Diencephalon (tissue), 1 donor: Measurements from ENCODE around the gene EZH1. TPM values are rescaled to one million over a fixed set of nuclear protein-coding genes. Genes with fewer than 3 reads are reported as not detected.

Source experiments
- small RNA-seq: library from RNA; depleted of rRNA; stranded (forward); fragments of <200 nt; gene quantifications from one replicate; pipeline ENCODE3, GENCODE V24; 2014
- total RNA-seq: library from RNA; depleted of rRNA; stranded (reverse); fragments of >200 nt; gene quantifications from one replicate; pipeline ENCODE4 v1.2.3, GENCODE V29; 2014

Gene EZH1
- total RNA-seq, result 35.5 TPM

GRCh38 chr17:42744806-42745617 is at the start of gene EZH1:
Gene EZH1 (minus strand): TSS chr17:42745040. CDS start chr17:42728941, 16,099 bp downstream.

GRCh38 chr17:42779936-42780850 is 35.4 kb upstream of the EZH1 start, which contains the start of gene WNK4:
Gene WNK4 (plus strand): TSS chr17:42780610. CDS start chr17:42780699, 89 bp downstream.

GRCh38 chr17:42773290-42774035 is 28.6 kb upstream of the EZH1 start, which contains the start of gene VPS25:
Gene VPS25 (plus strand): TSS chr17:42773449. CDS start chr17:42773476, 27 bp downstream.

GRCh38 chr17:42760652-42761581 is 16.1 kb upstream of the EZH1 start, which contains the start of gene RAMP2:
Gene RAMP2 (plus strand): TSS chr17:42761227. CDS start chr17:42761262, 35 bp downstream.

GRCh38 chr17:42681976-42682721 is 62.7 kb downstream of the EZH1 start, which contains the start of gene CNTNAP1:
Gene CNTNAP1 (plus strand): TSS chr17:42682531. CDS start chr17:42682830, 299 bp downstream.

GRCh38 chr17:42676424-42677011 is 68.3 kb downstream of the EZH1 start, which contains the start of gene PLEKHH3:
Gene PLEKHH3 (minus strand): TSS chr17:42676994. CDS start chr17:42676563, 431 bp downstream.

GRCh38 chr17:42659079-42659931 is 85.5 kb downstream of the EZH1 start, which contains the start of gene TUBG2:
Gene TUBG2 (plus strand): TSS chr17:42659284. CDS start chr17:42659504, 220 bp downstream.

Small RNAs within 50 kb of the gene (small RNA-seq; reads per million reads assigned to genes)
- gene HMGN2P15, result not detected
- 0.08 reads per million for gene MIR6780A

Other genes with a start within 250 kb of the EZH1 start
- 11.1 TPM for gene NAGLU, start 208.8 kb downstream of the EZH1 start, total RNA-seq
- gene HSD17B1, start 192.1 kb downstream of the EZH1 start, total RNA-seq, result 0.92 TPM
- 6.7 TPM for gene COASY, start 182.9 kb downstream of the EZH1 start, total RNA-seq
- 30.0 TPM for gene MLX, start 177.9 kb downstream of the EZH1 start, total RNA-seq
- gene PSMC3IP, start 167.3 kb downstream of the EZH1 start, total RNA-seq, result 6.9 TPM
- 49.6 TPM for gene RETREG3, start 135.7 kb downstream of the EZH1 start, total RNA-seq
- gene TUBG1, start 135.4 kb downstream of the EZH1 start, total RNA-seq, result 24.9 TPM
- gene TUBG2, start 85.8 kb downstream of the EZH1 start, total RNA-seq, result 16.6 TPM
- gene PLEKHH3, start 68.0 kb downstream of the EZH1 start, total RNA-seq, result 3.7 TPM
- 2.1 TPM for gene CCR10, start 63.2 kb downstream of the EZH1 start, total RNA-seq
- gene CNTNAP1, start 62.5 kb downstream of the EZH1 start, total RNA-seq, result 31.6 TPM
- gene RAMP2, start 16.2 kb upstream of the EZH1 start, total RNA-seq, result 16.6 TPM
- 39.2 TPM for gene VPS25, start 28.4 kb upstream of the EZH1 start, total RNA-seq
- 0.69 TPM for gene WNK4, start 35.6 kb upstream of the EZH1 start, total RNA-seq
- 99.9 TPM for gene COA3, start 53.7 kb upstream of the EZH1 start, total RNA-seq
- 0.92 TPM for gene CNTD1, start 53.8 kb upstream of the EZH1 start, total RNA-seq
- 73.1 TPM for gene BECN1, start 79.2 kb upstream of the EZH1 start, total RNA-seq
- gene PSME3, start 88.4 kb upstream of the EZH1 start, total RNA-seq, result 55.1 TPM
- gene AOC2, start 99.5 kb upstream of the EZH1 start, total RNA-seq, result 1.2 TPM
- 0.46 TPM for gene AOC3, start 106.2 kb upstream of the EZH1 start, total RNA-seq
- under 0.01 TPM for gene G6PC1, start 155.8 kb upstream of the EZH1 start, total RNA-seq
- gene AARSD1, start 219.4 kb upstream of the EZH1 start, total RNA-seq, result 29.1 TPM
- 3.7 TPM for gene PTGES3L, start 235.0 kb upstream of the EZH1 start, total RNA-seq
- gene RUNDC1, start 235.5 kb upstream of the EZH1 start, total RNA-seq, result 21.2 TPM